ENCODE data around the gene AUTS2. TPM values are rescaled to one million over a fixed set of nuclear protein-coding genes. Genes with fewer than 3 reads are reported as not detected.

Gene AUTS2
- total and polyA plus RNA-seq, 9 of the 15 experiments (the other 6 are each of a cell fraction or from before 2014, with no cell fraction given) = 0.58 TPM; not detected in 8

- TF ChIP-seq, protein P1, sequence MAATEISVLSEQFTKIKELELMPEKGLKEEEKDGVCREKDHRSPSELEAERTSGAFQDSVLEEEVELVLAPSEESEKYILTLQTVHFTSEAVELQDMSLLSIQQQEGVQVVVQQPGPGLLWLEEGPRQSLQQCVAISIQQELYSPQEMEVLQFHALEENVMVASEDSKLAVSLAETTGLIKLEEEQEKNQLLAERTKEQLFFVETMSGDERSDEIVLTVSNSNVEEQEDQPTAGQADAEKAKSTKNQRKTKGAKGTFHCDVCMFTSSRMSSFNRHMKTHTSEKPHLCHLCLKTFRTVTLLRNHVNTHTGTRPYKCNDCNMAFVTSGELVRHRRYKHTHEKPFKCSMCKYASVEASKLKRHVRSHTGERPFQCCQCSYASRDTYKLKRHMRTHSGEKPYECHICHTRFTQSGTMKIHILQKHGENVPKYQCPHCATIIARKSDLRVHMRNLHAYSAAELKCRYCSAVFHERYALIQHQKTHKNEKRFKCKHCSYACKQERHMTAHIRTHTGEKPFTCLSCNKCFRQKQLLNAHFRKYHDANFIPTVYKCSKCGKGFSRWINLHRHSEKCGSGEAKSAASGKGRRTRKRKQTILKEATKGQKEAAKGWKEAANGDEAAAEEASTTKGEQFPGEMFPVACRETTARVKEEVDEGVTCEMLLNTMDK (IDR thresholded peaks at IDR 0.05; ENCODE audit: borderline replicate concordance, insufficient read depth, low read depth, low read length, poor library complexity, severe bottlenecking) = no peak
- TF ChIP-seq ZNF311 (CRISPR knock-in tag; IDR thresholded peaks at IDR 0.05) (no peak), ADNP (tag; IDR thresholded peaks at IDR 0.05) (no peak), ETV6 (IDR thresholded peaks at IDR 0.05; ENCODE audit: borderline replicate concordance in 1 of 2, low read depth in 2 of 2, low read length in 1 of 2) (no peak), ETV6 (CRISPR knock-in tag; IDR thresholded peaks at IDR 0.05; ENCODE audit: borderline replicate concordance) (no peak), PHB2 (IDR thresholded peaks at IDR 0.05; ENCODE audit: low read depth) (no peak), ZNF609 (CRISPR knock-in tag; IDR thresholded peaks at IDR 0.05; ENCODE audit: borderline replicate concordance) (no peak)
- TF ChIP-seq, protein P2, sequence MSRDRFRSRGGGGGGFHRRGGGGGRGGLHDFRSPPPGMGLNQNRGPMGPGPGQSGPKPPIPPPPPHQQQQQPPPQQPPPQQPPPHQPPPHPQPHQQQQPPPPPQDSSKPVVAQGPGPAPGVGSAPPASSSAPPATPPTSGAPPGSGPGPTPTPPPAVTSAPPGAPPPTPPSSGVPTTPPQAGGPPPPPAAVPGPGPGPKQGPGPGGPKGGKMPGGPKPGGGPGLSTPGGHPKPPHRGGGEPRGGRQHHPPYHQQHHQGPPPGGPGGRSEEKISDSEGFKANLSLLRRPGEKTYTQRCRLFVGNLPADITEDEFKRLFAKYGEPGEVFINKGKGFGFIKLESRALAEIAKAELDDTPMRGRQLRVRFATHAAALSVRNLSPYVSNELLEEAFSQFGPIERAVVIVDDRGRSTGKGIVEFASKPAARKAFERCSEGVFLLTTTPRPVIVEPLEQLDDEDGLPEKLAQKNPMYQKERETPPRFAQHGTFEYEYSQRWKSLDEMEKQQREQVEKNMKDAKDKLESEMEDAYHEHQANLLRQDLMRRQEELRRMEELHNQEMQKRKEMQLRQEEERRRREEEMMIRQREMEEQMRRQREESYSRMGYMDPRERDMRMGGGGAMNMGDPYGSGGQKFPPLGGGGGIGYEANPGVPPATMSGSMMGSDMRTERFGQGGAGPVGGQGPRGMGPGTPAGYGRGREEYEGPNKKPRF (IDR thresholded peaks at IDR 0.05; ENCODE audit: low read depth, low read length) = no peak
These were observed 314.6 kb downstream of the AUTS2 start (continued) for GRCh38 chr7:69912846-69913245.
